GM18505 (cell line): ENCODE data around the gene COX5A.
A peak's percentile ranks its signal among the peaks of the same experiment; 100 is the strongest.
"Not testable (repeated sequence)": the region's sequence is repeated elsewhere in the genome, so short reads cannot be mapped to it uniquely, and the experiment has no call there.

Experiments used
- ATAC-seq: cut with Tn5 transposase; IDR thresholded peaks from one replicate; pipeline ENCODE4 v1.9.1; 2021; ENCODE audit not compliant: unreplicated experiment
- POLR2A ChIP-seq: IDR thresholded peaks from 4 replicates; pipeline ENCODE4 v1.6.1; 2011; ENCODE audit warnings: borderline replicate concordance; ENCODE audit not compliant: insufficient read depth, insufficient read length; ENCODE audit errors: extremely low read depth

COX5A gene

DNA sequence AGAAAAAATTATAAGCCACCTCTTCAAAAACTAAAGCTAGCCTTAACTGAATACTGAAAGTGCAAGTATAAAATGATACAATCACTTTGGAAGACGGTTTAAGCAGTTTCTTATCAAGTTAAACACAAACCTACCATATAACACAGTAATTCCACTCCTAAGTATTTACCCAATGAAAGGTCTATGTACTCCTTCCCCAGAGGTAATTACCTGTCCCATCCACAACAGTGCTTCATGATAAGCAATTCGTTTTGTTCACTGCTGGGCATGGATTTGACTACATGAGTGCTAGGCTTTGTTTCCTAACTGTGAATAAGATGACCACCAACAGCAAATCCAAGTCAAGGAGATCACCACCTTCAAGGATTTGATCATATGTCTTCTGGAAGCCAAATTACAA, 4.3 kb downstream of the COX5A start:
- ATAC-seq = no peak
- TF ChIP-seq POLR2A = no peak

DNA sequence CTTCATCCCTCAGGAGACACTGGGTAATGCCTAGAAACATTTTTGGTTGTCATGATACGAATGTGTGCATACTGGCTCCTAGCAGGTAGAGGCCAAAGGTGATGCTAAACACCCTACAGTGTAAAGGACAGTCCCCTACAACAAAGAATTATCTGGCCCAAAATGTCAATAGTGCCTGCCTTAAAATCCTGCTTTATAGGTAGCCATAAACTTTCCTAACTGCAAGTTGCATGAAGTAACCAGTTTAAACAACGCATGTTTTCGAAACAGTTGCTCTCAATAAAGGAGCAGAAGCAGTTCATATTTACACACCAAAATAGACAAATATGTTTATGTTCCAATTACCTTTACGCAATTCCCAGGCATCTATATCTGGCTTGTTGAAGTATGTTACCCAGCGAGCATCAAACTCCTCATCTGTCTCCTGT, 9.1 kb downstream of the COX5A start:
- no peak for ATAC-seq
- TF ChIP-seq POLR2A = no peak

DNA sequence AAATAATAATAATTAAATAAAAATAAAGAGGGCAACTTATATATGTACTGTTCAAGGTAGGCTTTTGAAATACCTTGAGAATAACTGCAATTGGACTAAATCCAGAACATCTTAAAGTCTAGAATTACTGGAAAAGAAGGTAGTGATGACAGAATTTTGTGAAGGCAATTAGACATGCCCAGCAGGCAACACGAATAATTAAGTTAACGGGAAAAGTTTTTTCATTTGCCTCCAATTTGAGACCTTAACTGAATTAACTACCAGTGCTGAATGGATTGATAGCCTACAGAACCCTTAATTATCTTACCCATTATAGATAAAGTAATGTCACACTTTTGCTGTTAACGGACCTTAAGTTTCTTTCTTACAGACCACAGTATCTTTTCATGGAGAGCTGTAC, 13.3 kb downstream of the COX5A start:
- no peak for TF ChIP-seq POLR2A

DNA sequence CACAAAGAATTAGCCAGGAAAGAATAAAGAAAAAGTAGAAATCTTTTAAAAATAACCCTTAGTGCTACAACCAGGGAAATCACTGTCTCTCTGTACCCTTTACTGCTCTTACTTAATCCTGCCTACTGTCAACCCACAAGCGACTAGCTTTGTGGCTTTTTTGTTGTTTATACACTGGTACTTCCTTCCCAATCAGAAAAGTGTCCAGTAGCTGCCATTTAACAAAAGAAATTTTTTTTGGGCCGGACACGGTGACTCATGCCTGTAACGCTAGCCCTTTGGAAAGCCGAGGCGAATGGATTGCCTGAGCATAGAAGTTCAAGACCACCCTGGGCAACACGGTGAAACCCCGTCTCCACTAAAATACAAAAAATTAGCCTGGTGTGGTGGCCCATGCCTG, 17.4 kb downstream of the COX5A start:
- no peak for TF ChIP-seq POLR2A
- no peak for ATAC-seq

More for the DNA sequence above, 13.3 kb downstream of the COX5A start:
- no peak for ATAC-seq

DNA sequence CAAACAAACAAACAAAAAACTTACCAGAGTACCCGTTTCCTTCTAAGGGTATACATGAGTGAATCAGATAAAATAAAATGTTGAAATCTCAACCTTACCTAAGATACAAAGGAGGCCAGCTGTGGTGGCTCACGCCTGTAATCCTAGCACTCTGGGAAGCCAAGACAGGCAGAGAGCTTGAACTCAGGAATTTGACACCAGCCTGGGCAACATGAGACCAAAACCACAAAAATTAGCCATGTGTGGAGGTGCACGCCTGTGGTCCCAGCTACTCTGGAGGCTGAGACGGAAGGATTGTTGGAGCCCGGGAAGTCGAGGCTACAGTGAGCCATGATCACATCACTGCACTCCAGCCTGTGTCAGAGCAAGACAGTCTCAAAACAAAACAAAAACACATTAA, 20.2 kb downstream of the COX5A start:
- ATAC-seq = no peak
- TF ChIP-seq POLR2A = no peak

DNA sequence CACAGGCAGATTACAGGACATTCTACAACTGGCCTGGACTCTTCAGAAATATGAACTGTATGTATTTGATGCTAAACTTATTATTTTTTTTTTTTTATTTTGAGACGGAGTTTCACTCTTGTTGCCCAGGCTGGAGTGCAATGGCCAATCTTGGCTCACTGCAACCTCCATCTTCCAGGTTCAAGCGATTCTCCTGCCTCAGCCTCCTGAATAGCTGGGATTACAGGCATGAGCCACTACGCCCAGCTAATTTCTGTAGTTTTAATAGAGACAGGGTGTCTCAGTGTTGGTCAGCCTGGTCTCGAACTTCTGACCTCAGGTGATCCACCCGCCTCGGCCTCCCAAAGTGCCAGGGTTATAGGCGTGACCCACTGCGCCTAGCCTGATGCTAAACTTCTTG, 24.1 kb downstream of the COX5A start:
- not testable (repeated sequence) for ATAC-seq

DNA sequence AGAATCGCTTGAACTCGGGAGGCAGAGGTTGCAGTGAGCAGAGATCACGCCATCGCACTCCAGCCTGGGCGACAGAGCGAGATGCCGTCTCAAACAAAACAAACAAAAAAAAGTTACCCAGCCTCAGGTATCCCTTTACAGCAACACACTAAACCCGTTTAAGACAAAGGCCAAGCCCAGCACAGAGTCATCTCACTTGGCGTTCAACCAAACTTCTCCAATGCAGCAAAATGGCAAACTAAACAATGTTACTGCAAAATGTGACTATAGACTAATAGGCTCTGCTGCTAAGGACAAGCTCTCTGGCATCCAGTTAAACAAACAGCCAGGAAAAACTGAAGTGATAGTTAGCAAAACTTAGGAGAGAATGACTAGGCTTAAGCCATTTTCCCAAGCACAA, 24.8 kb downstream of the COX5A start:
- ATAC-seq = no peak
- no peak for TF ChIP-seq POLR2A

DNA sequence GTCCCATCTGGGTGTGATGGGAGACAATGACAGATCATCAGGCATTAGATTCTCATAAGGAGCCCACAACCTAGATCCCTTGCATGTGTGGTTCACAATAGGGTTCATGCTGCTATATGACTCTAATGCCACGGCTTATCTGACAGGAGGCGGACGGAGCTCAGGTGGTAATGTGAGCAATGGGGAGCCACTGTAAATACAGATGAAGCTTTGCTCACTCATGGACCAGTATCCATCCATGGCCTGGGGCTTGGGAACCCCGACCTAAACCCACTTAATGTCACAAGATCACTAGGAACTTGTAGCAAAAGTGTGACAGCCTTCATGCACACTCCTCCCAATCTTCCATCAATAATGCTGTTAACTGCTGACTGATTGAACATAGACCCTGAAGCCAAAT, 29.2 kb downstream of the COX5A start:
- ATAC-seq = no peak

DNA sequence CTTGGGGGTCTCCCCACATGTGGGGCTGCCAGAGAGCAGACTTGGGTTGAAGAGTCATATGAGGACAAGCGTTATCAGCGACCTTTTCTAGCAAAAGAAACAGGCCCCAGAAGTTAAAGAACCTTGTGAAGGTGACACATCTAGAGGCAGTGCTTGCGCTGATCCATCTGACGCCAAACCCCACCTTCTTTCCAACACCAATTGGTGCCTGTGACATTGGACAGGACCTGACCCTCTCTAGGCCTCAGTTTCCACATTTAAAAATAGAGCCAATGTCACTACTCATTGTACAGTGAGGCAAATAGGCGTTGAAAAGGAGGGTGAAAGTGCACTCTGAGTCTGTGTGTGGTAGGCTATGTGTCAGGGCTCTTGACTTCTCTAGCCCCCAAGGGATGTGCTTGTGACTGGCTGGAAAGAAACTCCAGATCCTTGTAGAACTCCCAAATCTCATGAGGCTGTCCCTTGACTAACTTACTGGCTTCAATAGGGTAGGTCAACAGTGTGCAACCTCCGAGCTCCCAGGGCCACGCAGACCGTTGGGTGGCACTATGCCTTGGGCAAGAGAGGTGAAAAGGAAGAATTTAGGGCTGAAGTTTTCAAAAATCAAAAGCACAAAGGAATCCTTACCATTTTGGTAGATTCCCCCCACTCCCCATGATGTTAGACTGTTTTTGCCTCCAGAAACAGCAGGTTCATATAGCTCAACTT, 30.6 kb downstream of the COX5A start:
- no peak for TF ChIP-seq POLR2A
- no peak for ATAC-seq

More for the DNA sequence above, 29.2 kb downstream of the COX5A start:
- no peak for TF ChIP-seq POLR2A

DNA sequence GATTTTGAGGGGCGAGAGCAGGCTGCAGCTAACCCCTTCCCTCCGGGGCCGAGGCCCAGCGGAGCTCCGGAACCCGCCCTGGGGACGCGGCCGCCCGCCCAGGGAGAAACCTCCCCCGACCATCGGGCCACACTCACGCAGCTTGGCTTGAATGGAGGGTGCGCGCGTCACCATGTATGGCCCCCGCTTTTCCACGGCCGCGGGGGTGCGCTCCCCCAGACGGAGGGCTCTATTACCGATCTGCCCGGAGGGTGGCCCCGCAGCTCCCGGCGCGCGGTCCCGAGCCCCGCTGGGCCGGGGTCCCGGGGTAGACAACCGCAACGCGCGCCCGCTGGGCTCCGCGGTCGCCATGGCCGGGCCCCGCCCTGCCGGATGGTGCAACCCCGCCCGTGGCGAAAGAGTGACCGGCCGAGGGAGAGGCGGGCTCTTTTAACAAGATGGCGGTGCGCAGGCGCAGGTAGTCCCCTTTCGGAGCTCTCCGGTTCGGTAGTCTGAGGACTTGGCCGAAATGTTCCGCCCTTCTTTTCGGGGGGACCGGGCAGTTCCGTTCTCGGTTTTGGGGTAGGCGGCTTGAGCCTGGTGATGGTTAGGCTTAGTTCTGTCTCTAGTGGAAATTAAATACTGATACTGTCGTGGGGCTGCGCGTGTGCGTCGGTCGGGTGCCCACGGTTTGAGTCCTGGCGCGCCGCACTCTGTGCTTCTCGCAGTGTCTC, 31.3 kb downstream of the COX5A start, which contains the start of gene FAM219B:
Gene FAM219B, minus strand, starts transcription at position 402 of the 713 bp plus-strand sequence. Its CDS starts 51 bp downstream, at position 351.
- TF ChIP-seq POLR2A = peak; percentile 87
- peak; percentile 86 for ATAC-seq

DNA sequence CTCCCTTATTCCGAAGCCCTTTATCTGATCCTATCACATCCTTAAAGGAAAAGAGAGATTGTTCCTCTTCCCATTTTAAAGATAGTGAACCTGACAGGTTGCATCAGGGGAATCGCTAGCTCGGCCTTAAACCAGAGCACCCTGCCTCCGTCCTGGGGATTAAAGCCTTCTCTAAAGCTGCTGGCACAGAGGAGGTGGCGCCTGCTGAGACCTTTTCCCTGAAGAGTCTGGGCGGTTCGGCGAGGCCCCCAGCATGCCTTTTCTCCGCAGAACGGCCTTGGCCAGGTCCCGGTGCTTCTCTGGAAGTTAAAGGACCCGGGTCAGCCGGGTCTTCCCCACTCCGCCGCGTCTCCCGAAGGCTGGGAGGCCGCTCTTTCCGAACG, 31.8 kb downstream of the COX5A start:
- peak; percentile 18 for ATAC-seq
- TF ChIP-seq POLR2A = no peak

DNA sequence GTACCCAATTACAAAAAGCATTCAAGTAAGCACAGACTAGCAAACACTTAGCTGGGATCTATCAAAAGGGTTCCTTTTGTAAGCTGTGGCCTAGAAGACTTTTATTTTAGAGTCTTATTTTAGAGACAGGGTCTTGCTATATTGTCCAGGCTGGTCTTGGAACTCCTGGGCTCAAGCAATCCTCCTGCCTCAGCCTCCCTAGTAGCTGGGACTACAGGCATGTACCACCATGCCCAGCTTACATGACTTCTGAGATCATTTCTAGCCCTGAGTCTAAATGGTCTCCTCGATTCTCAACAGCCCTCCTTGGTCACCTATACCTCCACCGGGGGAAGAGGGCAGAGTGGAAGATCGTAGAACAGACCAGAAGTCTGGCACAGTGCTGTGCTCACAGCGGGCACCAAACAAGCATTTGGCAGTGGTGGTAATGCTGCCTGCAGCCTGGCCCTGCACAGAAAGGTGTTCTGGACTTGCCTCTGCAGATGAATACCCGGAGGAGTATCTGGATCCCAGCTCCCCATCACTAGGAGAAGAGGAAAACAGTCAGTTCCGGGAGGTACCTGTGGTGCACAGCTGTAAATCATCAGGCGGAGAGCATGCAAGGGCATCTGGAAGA, 33.6 kb downstream of the COX5A start:
- no peak for ATAC-seq
- TF ChIP-seq POLR2A = no peak

DNA sequence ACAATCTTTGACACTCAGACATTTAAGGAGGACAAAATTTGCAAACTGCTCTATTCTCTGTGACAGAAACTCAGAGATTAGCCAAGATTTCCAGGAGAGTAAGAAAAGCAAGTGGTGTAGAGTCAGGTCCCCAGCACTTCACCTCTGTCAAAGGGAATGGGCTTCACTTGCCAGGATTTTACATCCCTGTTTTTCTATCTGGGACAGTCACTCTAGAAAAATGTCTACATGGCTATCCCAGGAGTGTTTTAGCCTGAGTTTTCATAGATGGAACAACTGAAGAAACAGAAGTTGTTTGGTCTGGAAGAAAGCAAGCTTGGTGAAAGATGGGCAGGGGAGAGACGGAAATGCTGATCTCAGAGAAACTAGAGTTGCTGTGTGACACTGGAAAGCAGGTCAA, 34.2 kb downstream of the COX5A start:
- no peak for TF ChIP-seq POLR2A
- ATAC-seq = no peak

DNA sequence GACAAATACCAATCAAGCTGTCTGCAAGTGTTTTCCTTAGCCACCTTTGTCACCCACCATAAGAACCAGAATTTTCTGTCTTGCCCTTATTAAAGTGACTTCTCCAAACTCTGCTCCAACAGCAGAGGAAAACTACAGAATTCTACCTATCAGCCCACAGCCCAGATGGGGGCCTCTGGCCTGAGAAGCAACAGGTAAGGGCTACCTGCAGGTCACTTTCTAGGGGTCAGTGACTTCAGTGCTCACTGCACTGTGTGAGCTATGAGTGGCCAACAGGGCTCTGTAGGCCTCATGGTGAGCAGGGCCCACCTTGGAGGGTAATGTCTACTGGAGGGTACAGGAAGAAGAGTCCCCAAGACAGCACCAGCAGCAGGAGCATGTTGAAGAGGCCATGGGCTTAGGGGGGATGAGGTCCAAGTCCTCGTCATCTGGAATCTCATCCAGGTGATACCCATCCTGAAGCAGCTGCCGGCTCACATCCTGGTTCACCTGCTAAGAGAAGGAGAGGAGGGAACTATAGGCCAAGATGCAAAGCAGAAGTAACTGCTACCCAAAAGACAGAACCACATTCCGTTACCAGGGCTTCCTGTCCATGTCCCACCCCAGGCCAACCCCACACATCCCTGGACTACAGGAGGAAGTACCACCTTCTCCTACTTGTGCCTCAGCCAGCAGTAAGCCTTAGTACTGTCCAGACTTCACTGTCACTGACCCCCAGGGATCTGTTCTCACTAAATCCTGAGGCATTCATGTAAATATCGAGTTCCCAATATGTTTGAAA, 35.4 kb downstream of the COX5A start:
- ATAC-seq = no peak
- no peak for TF ChIP-seq POLR2A

DNA sequence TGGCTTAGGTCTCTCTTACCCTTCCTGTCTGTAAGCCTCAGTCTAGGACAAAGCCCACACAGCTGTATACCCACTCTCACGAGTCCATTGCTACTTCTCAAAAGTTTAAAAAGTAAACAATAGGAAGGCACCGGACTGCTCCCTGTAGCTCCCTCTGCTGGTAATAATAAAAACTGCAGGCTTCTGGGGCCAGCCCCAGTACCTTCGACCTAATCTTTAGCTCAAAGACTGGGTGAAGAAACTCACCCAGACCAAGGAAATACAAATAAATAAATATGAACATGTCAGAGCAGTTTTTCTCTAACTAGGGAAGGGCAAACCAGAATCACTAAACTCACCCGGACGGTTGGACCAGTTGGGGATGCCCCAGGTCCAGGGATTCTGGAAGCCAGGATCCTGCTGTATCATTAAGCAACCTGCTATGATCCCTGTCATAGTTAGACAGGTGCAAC, 36.2 kb downstream of the COX5A start:
- no peak for ATAC-seq
- TF ChIP-seq POLR2A = peak; percentile 9
